GM12891 (cell line): ENCODE data around the gene GKN2.

ENCODE experiments used
- PAX5 ChIP-seq: IDR thresholded peaks from 2 replicates; pipeline ENCODE4 v1.6.1; 2011; ENCODE audit warnings: low read length, moderate library complexity, mild to moderate bottlenecking; ENCODE audit not compliant: insufficient read depth, severe bottlenecking
- POLR2A ChIP-seq: IDR thresholded peaks from 2 replicates; pipeline ENCODE4 v1.6.1; 2011; ENCODE audit warnings: low read depth, low read length, control low read depth
- POLR2AphosphoS5 ChIP-seq: IDR thresholded peaks from 2 replicates; pipeline ENCODE4 v1.6.1; 2011; ENCODE audit warnings: low read depth, low read length, control low read depth
- POU2F2 ChIP-seq: IDR thresholded peaks from 2 replicates; pipeline ENCODE4 v1.6.1; 2011; ENCODE audit warnings: low read depth, mild to moderate bottlenecking, control low read depth, low read length, moderate library complexity
- SPI1 ChIP-seq: IDR thresholded peaks from 2 replicates; pipeline ENCODE4 v1.6.1; 2011; ENCODE audit warnings: low read depth, low read length, control low read depth
- TAF1 ChIP-seq: IDR thresholded peaks from 2 replicates; pipeline ENCODE4 v1.6.1; 2011; ENCODE audit warnings: low read depth, low read length, control low read depth

GRCh38 chr2:68900496-68901198 is 52.0 kb downstream of the GKN2 start:
- TF ChIP-seq POLR2A, result no peak
- no peak for TF ChIP-seq POLR2AphosphoS5
- no peak for TF ChIP-seq TAF1
- no peak for TF ChIP-seq PAX5
- no peak for TF ChIP-seq POU2F2
- TF ChIP-seq SPI1, result no peak
